T-helper 2 cell treated with Interferon-gamma antibody and Interleukin-4, amounts not matched to agents 100 ng/mL and 5 ng/mL, for 36 hours (primary cell): Measurements from ENCODE around the gene DAP. TPM values are rescaled to one million over a fixed set of nuclear protein-coding genes. Genes with fewer than 3 reads are reported as not detected.

Experiments
- intact Hi-C: fragments of 100-400 bp; cut with micrococcal nuclease; formaldehyde crosslinking; loops from one replicate; pipeline ENCODE4 v1.15.1; 2023
- total RNA-seq: library from RNA; stranded (reverse); gene quantifications from 2 replicates; pipeline ENCODE4 v1.2.3, GENCODE V29; 2022

DAP gene
- total RNA-seq, 1 donor from 2014 or later: 65.8 TPM

DNA sequence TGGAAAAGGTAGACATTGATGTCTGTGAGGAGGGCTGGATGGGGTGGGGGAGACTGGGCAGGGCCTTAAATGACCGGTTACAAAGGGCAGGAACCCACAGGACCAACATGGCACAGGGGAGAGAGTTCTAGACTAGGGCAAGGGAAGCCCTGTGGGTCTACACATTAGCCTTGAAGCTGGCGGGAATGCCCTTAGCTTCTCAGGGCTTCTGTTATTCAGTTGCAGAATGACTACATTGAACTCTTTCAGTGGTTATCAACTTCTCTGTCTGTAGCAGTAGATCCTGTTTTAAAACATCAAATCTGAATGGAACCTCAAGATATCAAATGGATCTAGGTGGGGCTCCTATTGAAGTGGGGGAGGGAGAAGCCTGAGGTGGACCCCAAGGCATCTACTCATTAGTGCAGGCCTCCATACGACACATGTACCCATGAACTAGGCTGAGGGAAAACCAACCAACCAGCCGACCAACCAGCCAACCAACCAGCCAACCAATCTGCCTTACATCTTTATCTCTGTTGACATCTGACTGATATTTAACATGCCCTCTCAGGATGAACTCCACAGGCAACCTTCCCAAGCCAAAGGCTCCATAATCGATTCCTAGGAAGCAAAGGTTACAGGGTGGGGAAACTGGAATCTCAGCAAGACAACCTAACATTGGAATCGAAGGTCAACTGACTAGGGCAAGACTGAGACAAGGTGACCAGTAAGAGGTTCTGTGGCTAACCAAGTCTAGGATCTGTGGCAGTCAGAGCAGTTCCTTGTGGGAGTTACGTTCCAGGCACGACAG lies 48.3 kb downstream of the DAP start:
- intact Hi-C loops: no loop called here

DNA sequence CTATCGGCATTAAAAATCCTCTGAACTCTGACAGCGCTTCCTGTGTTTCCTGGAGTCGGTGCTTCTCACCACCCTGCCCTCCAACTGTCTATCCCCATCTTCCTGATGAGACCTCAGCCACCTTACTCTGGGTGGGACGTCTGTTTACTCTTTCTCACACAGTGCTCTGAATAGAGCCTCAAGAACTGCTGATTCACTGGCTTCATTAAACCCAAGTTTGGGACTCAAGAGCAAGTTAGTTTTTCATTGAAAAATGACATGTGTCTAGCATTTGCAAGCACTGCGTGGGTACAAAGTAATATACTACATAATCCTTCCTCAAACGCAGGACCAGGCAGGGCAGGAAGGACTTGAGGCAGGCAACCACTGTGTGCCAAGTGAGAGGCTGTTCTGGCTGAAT lies 49.5 kb downstream of the DAP start:
- intact Hi-C loops: no loop called here

DNA sequence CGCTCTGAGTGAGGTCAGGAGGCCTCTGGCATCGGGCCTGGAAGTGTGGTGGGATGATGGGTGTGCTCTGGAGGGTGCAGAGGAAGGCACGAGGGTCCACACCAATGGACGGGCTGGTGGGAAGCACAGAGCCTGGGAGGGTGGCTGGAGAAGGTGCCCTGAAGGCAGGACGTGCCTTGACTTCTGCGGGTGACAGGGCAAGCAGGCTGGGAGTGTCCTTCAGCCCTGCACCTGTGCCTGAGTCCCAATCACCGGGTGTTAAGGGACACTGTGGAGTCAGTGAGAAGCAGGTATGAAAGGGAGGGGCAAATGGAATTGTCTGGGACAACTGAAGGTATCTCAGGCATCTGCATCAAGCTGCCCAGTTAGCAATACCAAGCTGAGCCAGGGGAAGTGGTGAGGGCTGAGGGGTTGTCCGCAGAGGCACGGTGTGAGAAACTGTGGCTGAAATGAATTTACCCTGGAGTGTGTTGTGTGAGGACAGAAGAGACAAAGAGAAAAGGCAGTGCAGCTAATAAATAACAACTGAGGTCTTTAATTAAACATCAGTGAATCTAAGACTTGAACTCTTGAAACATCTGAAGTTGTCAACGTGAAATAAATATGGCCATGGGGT lies 50.4 kb downstream of the DAP start:
- intact Hi-C loops: no loop called here

DNA sequence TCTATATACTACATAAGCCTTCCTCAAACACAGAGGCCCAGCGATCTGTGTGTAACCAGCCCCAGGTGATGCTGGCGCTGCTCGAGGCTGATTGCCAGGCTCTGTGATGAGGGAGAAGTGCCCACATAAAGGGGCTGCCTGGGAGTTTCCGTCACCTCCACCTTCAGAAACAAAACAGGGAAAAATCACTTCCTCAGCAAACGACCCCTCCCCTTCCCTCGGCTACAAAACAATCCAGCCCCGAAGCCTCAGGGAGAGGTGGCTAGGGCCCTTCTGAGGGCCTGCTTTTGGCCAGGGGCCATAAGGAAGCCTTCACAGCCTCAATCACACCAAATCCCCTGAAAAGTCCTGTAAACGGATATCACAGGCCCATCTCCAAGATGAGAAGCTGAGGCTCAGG lies 51.1 kb downstream of the DAP start:
- intact Hi-C loops: no loop called here

DNA sequence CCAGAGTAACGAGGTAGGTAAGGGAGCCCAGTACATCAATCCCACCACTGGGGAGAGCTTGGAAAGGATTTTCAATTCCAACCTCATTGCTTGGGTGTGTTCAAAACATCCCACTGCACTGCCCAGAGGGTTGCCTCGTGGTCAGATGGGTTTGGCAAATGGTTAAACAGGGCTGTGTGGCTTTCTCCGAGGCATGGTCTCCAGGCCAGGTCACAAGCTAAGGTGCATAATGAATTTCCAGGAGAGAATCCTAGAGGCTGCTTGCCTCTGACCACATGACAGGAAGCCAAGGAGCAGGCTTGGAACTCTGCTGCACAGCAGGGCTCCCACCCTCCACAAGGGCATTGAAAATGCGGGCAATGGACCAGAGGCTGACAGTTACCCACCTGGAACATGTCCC lies 51.6 kb downstream of the DAP start:
- intact Hi-C loops: no loop called here

DNA sequence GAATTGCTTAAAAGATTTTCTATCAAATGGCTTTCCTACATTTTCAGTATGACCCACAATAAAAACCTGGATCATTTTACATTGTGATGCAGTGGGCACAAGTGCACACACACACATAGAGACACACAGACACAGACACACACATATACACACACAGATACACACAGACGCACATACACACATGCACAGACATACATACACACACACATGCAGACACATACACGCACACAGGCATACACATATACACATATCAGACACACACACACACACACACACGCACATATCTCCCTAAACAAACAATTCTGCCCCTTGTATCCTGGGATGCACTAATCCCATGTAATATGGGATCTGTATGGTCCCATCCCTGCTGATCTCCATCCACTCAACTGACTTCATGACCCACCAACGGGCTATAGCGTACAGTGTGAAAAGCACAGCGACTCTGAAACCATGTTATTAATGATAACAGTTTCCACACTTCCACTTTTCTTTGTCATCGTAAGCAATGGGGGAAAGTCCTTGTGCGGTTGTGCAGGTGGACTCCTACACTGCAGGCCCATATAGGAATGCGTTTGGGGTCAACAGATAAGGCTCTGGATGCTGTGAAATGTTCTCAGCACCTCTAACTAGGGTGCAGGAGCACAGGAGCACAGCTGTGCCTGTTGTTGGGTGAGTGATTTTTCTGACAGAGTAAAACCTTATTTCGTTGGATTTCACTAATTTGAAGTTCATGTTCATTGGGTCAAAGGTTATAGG lies 52.7 kb downstream of the DAP start:
- intact Hi-C loops: no loop called here

DNA sequence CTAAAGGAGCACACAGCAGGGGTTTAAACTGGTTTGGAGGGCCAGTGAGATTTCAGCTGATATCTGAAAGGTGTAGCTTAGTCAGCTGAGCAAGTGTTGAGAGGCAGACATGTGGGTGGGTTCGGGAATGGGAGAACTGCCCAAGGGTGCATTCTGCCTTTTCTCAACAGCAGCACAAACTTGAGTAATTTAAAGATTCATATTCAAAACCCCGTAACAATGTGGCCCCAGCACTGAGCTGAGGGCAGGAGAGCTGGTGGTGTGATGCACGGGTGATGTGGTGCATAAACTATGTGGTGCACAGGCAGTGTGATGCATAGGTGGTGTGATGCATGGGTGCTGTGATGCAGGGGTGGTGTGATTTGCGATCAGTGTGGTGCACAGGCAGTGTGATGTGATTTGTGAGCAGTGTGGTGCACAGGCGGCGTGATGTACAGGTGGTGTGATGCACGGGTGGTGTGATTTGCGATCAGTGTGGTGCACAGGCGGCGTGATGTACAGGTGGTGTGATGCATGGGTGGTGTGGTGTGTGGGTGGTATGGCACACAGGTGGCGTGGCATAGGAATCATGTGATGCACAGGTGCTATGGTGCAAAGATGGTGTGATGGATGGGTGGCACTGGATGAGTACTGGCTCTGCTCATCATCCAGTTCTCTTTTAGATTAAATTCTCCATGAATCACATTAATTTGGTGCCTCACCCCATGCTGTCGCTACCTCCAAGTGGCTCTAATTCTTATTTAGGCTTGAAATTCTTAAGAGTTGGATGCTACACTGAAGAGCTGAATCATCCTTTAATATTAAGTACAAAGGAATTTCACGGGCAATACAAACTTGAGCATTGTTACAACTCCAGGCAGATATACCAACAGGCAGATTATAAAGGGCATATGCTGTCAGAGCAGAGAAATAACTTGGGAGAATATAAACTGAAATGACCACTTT lies 53.6 kb downstream of the DAP start:
- intact Hi-C loops: no loop called here

DNA sequence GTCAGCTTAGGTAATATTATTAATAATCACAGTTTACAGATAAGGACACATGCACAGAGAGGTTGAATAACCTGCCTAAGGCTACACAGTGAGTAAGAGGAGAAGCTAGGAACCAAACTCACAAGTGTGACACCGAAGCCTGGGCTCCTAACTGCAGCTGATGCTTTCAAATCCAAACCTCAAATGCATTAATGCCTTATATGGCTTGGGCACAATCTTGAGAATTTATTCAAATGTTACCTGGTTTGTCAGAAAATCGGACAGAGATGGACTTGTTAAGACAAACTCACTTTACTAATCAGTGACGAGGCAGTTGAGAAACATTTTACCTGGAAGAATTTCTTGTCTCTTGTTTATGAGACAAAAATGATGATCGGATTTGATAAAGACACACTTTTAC lies 54.7 kb downstream of the DAP start:
- intact Hi-C loops: no loop called here

DNA sequence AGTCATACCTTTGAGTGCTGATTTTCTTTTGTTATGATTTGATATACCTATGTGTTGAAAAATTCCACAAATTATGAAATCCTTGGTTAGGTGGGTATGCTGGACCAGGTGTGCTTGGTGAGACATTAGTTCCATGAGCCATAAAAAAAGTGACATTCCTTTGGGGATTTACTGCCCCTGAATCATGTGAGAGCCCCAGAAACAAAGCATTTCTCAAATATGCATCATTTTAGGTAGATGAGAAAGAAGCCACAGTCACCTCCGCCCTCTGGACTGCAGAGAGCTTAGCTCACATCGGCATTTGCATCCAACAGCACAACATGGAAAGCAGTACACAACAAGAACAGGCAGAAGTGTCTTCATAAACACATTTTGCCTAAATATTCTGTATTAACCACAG lies 55.3 kb downstream of the DAP start:
- intact Hi-C loops: loop anchor here (2.0 kb wide), 1 partner anchor 55 kb away; the partner anchor contains the start of gene DAP

DNA sequence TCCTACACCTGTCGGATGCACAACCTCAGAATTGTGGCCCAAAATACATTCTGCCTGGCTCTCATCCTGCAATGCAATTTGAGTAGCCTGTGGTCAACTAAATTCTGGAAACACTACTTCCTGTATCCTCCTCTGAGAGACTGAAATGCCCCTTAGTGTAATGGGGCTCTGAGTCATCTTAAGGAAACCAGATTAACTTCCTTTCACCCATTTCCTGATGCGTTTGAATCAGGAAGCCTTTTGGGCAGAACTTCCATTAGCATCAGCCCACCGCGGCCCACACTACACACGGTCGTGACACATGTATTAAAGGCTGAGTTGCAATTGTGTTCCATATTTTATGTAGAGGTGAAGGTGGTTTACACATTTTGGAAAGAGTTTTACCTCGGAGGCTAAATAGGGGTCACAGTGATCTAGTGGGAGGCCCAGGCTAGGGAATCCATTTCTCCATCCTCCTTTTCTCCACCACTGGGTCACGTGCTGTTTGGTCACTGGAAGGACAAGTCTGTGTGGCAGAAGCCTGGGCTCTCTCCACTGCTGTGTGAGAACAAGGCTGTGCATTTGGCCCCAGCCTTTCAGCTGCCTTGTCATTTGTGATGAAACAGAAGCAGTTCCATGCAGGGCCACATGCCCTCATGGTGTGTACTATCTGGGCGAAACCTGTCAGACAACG lies 55.9 kb downstream of the DAP start:
- intact Hi-C loops: loop anchor here (2.0 kb wide), 1 partner anchor 56 kb away; the partner anchor contains the start of gene DAP

DNA sequence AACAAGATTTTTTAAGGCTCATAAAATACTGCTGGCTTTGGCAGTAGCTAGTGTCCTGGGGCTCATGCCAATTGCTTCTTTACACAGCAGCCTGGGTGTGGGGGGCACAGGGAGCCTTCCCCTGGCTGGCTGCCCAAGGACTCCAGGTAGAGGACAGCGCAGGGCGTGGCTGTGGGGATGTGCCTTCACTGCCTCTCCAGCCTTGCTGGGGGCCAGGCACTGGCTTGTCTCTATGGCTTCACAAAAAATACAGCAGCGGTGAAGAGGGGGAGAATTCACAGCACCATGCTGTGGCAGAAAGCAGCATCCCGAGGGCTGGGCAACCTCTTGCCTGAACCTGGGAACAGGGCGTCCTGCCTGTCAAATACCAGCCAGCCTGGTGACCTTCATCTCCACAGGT lies 57.4 kb downstream of the DAP start:
- intact Hi-C loops: loop anchor here (2.0 kb wide), 1 partner anchor 57 kb away; the partner anchor contains the start of gene DAP

DNA sequence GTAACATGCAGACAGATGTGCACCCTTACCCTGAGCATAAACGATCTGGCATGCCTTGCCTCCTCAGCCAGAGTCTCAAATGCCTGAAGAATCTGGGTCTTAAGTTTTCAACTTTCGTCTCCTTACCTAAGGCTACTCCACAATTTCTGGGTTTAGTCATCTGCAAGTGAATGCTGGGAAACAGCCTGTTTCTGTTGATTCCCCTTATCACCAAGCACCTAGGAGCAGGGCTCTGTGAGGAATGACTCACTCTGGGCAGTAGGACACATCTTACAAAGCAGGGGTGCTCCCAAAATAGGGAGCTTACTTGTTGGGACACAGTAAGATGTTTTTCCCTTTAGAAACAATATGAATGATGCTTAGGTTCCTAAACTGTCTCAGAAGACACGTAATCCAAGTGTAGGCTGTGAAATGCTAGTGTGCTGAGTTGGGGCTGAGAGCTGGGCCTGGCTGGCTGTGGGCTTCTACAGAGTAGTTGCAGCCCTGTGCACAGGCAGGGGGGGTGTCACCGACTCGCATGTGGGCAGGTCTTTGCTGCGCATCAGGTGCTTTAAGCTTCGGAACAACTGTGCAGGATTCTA lies 58.0 kb downstream of the DAP start:
- intact Hi-C loops: no loop called here

DNA sequence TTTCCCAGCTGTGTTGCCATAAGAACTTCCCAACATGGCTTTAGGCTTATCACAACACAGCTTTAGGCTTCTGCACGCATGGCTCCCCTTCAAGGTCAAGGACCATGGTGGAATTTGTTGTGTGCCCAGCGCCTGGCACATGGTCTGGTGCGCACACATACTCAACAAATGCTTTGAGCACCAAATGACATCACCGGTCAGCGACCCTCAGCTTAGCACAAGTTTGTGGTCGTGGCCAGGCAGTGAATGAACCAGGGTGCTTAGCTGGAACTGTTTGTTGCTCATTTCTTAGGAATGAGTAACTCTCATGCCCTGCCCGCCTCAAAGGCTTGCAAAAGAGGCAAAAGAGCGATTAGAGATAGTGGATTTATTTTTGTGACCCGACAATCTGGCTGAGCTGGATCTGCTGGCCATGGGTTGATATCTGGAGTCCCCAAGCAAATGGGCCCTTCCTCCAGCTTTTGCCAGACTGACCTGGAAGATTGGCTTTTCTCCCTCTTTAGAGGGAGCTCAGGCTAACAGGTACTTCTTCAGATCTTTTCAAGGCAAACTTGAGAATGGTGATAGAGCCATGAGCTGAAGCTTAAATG lies 58.9 kb downstream of the DAP start:
- intact Hi-C loops: no loop called here

DNA sequence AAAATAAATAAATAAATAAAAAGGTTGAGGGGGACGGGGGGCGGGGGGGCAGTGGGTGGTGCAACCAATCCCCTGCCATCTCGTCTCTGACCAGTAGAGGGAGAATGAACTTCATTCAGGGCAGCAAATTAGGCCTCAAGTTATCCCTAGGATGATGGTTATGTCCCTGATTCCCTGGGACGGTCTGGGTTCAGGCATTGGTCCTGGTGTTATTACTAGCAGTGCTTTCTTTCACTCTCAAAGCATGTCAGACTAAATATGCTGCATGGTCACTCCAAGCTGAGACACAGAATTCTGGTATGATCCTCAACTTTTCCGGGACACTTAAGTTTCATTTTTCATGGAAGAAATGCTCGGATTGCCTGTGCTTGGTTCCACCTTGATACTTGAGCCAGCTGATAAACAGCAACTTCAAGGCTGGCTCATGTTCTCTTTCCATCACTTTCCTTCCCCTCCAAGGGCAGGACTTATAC lies 59.4 kb downstream of the DAP start:
- intact Hi-C loops: no loop called here

DNA sequence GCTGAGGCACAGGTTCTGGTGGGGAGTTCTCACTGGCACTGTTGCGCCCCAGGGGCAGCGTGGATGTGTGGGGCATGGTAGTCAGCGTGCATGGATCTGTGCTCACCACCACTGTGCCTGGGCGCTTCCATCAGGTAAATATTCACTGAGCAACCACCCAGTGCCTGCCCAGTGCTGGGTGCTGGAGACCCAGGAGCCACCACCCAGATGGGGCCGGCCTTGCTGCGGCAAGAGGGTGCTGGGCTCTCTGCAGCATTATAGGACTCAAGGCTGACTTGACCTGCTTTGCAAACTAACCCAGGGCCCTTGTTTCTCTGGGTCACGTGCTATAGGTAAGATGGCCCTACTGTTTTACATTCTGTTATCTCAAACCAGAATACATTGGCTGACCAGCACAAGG lies 60.5 kb downstream of the DAP start:
- intact Hi-C loops: no loop called here

DNA sequence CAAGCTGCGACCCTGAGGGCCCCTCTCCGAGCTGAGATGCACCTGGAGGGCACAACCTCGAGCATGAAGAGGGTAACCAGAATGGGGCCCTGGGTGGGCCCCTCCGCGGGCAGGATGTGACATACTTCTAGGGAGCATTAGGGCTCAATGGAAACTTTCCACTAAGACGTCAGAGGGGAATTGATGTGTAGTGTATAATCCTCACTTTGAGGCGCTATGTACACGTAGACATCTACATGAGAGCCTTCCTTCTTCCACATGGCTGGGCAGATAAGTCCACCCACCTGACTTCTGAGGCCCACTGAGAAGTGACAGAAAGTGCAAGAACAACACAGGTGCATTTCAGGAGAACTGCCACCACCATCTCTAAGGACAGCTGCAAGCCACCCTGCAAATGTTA lies 61.0 kb downstream of the DAP start:
- intact Hi-C loops: no loop called here

DNA sequence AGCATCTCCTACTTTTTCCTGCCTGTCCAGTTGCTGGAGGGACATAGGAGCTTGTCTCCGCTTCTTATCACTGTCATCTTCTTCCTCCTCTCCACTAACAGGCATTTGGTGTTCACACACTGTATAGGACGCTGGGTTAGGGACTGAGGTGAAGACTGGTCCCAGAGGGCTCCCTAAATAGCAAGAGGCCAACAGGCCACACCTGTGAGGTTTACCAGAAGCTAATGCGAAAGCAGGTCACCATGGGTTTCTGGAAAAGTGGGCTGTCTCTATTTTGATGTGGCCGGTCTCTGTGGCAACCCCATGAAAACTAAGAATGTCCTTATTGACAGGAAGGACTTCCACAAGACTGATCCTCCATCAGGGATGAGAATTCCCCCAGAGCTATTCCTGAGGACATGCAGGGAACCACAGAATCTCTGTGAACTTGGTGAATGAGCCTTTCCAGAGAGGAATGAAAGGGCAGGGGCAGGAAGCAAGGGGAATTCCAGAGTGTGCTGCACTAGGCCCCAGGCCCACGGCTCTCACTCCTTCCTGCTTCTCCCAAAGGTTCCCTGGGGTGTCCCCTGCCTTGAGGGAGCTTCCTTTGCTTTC lies 61.7 kb downstream of the DAP start:
- intact Hi-C loops: no loop called here

DNA sequence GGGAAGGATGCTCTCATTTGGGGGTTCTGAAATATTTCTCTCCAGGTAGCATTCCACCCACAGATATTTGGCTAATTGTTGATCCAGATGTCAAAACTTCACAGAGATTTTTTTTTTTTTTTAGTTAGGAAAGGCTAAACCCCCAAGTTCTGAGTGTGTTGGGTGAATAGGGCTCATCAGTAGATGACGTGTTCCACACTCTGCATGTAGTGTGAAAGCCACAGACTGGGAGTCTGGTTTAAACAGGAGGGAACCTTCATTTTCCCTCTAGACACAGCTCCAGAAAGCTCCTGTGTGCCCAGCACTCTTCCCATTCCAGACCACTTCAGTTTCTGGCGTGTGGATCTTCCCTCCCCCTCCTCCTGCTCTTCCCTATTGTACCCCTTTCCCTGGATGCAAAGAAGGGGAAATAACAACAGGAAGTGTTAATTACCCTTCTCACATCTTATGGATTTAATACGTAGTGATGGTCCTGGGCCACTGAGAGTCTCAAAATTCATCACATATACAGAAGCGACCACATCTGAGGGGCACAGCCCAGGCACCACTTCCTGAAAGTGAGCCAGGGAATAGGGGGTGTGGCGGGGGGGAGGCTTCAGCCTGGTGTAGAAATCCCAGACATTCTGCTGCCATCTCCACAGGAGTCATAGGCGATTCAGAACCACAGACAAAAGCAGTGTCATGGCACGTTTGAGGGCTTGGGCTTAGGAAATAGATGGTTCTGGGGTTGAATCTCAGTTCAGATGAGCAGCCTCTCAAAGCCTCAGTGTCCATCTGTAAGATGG lies 65.1 kb downstream of the DAP start:
- intact Hi-C loops: no loop called here
